H9 (cell line): ENCODE results near the gene POU2AF1. TPM values are rescaled to one million over a fixed set of nuclear protein-coding genes. Genes with fewer than 3 reads are reported as not detected.

Experiments
- DNase-seq: peaks from one replicate; pipeline ENCODE4 v3.0.0-alpha.2; 2017
- H2AFZ ChIP-seq: one replicate; pipeline ENCODE4 v1.6.1; 2013; ENCODE audit warnings: mild to moderate bottlenecking, low read length, control low read depth, moderate library complexity
- H2AK5ac ChIP-seq: 2 replicates; pipeline ENCODE4 v1.6.1; 2013; ENCODE audit warnings: low read length, control low read depth, mixed read lengths; ENCODE audit not compliant: insufficient read length
- H2BK120ac ChIP-seq: one replicate; pipeline ENCODE4 v1.6.1; 2013; ENCODE audit warnings: low read depth, mild to moderate bottlenecking, low read length, control low read depth, inconsistent platforms; ENCODE audit not compliant: poor library complexity, severe bottlenecking
- H2BK12ac ChIP-seq: 2 replicates; pipeline ENCODE4 v1.6.1; 2013; ENCODE audit warnings: low read length, control low read depth, mixed read lengths, low read depth; ENCODE audit not compliant: insufficient read length
- H2BK15ac ChIP-seq: 2 replicates; pipeline ENCODE4 v1.6.1; 2013; ENCODE audit warnings: low read depth, low read length, control low read depth
- H2BK20ac ChIP-seq: one replicate; pipeline ENCODE4 v1.6.1; 2013; ENCODE audit warnings: low read depth, mild to moderate bottlenecking, low read length, control low read depth, inconsistent platforms; ENCODE audit not compliant: poor library complexity, severe bottlenecking
- H2BK5ac ChIP-seq: 2 replicates; pipeline ENCODE4 v1.6.1; 2013; ENCODE audit warnings: low read length, control low read depth, mixed read lengths; ENCODE audit not compliant: insufficient read length
- H3K14ac ChIP-seq: 2 replicates; pipeline ENCODE4 v1.6.1; 2013; ENCODE audit warnings: low read length, control low read depth; ENCODE audit not compliant: insufficient read depth
- H3K18ac ChIP-seq: 2 replicates; pipeline ENCODE4 v1.6.1; 2013; ENCODE audit warnings: low read depth, mild to moderate bottlenecking, mixed read lengths, low read length, control low read depth; ENCODE audit not compliant: insufficient read length
- H3K23ac ChIP-seq: 2 replicates; pipeline ENCODE4 v1.6.1; 2013; ENCODE audit warnings: low read length, control low read depth, mixed read lengths, low read depth; ENCODE audit not compliant: insufficient read length
- H3K23me2 ChIP-seq: 2 replicates; pipeline ENCODE4 v1.6.1; 2013; ENCODE audit warnings: low read depth, mild to moderate bottlenecking, mixed read lengths, low read length, control low read depth; ENCODE audit not compliant: insufficient read length, poor library complexity, severe bottlenecking
- H3K27ac ChIP-seq: 2 replicates; pipeline ENCODE4 v1.5.1; 2013; ENCODE audit warnings: low read length, control low read depth, mixed read lengths, low read depth; ENCODE audit not compliant: insufficient read length
- H3K27me3 ChIP-seq: 2 replicates; pipeline ENCODE4 v1.6.1; 2013; ENCODE audit warnings: low read length, control low read depth, inconsistent platforms; ENCODE audit not compliant: insufficient read depth
- H3K4ac ChIP-seq: 2 replicates; pipeline ENCODE4 v1.6.1; 2013; ENCODE audit warnings: low read depth, mild to moderate bottlenecking, control low read depth, inconsistent platforms, low read length, moderate library complexity
- H3K4me1 ChIP-seq: 2 replicates; pipeline ENCODE4 v1.6.1; 2013; ENCODE audit warnings: low read length, control low read depth, inconsistent platforms; ENCODE audit not compliant: insufficient read depth
- H3K4me2 ChIP-seq: 2 replicates; pipeline ENCODE4 v1.6.1; 2013; ENCODE audit warnings: low read length, control low read depth, mixed read lengths; ENCODE audit not compliant: insufficient read length, insufficient read depth
- H3K56ac ChIP-seq: 2 replicates; pipeline ENCODE4 v1.6.1; 2013; ENCODE audit warnings: low read depth, mild to moderate bottlenecking, mixed read lengths, low read length, control low read depth; ENCODE audit not compliant: insufficient read length
- H3K79me1 ChIP-seq: 2 replicates; pipeline ENCODE4 v1.6.1; 2013; ENCODE audit warnings: low read depth, mild to moderate bottlenecking, moderate library complexity, low read length, control low read depth, inconsistent platforms; ENCODE audit not compliant: insufficient read depth, poor library complexity, severe bottlenecking
- H3K79me2 ChIP-seq: 2 replicates; pipeline ENCODE4 v1.6.1; 2013; ENCODE audit warnings: low read length, control low read depth, inconsistent platforms; ENCODE audit not compliant: insufficient read depth
- H3K9ac ChIP-seq: 2 replicates; pipeline ENCODE4 v1.6.1; 2013; ENCODE audit warnings: low read length, control low read depth, mixed read lengths; ENCODE audit not compliant: insufficient read length; ENCODE audit errors: extremely low read depth
- H3K9me3 ChIP-seq: one replicate; pipeline ENCODE4 v1.6.1; 2013; ENCODE audit warnings: low read depth, low read length, inconsistent platforms; ENCODE audit not compliant: control insufficient read depth
- H3T11ph ChIP-seq: one replicate; pipeline ENCODE4 v1.6.1; 2013; ENCODE audit warnings: mild to moderate bottlenecking, low read length, control low read depth, inconsistent platforms
- H4K20me1 ChIP-seq: one replicate; pipeline ENCODE4 v1.6.1; 2013; ENCODE audit not compliant: control insufficient read depth, insufficient read length, insufficient read depth
- H4K5ac ChIP-seq: 2 replicates; pipeline ENCODE4 v1.6.1; 2013; ENCODE audit warnings: low read depth, mild to moderate bottlenecking, mixed read lengths, low read length, control low read depth; ENCODE audit not compliant: insufficient read length
- H4K8ac ChIP-seq: replicated peaks from 2 replicates; pipeline ENCODE4 v1.6.1; 2013; ENCODE audit warnings: low read length, control low read depth, mixed read lengths, low read depth; ENCODE audit not compliant: insufficient read length
- H4K91ac ChIP-seq: 2 replicates; pipeline ENCODE4 v1.6.1; 2013; ENCODE audit warnings: low read depth, mild to moderate bottlenecking, moderate library complexity, mixed read lengths, low read length, control low read depth; ENCODE audit not compliant: insufficient read length
- H3K27ac Mint-ChIP-seq, 3 experiments: 2 replicates in 2 of 3; 3 replicates in 1 of 3; pipeline ENCODE4 v1.8.0; 2020 to 2021; ENCODE audit warnings: mixed read lengths in 3 of 3, mild to moderate bottlenecking in 1 of 3, moderate library complexity in 1 of 3
- H3K27me3 Mint-ChIP-seq: 2 replicates; pipeline ENCODE4 v1.8.0; 2021; ENCODE audit warnings: low read depth, mild to moderate bottlenecking, moderate library complexity, mixed read lengths
- H3K36me3 Mint-ChIP-seq, 3 experiments: 2 replicates in 2 of 3; 3 replicates in 1 of 3; pipeline ENCODE4 v1.8.0; 2020 to 2021; ENCODE audit warnings: low read depth in 3 of 3, mixed read lengths in 3 of 3; ENCODE audit not compliant: insufficient read depth in 1 of 3
- H3K4me1 Mint-ChIP-seq, 2 experiments: 2 replicates each; pipeline ENCODE4 v1.8.0; 2020; ENCODE audit warnings: mixed read lengths in 2 of 2
- H3K4me3 Mint-ChIP-seq, 2 experiments: 2 replicates in 1 of 2; 3 replicates in 1 of 2; pipeline ENCODE4 v1.8.0; 2020 to 2021; ENCODE audit warnings: mild to moderate bottlenecking in 2 of 2, mixed read lengths in 2 of 2, moderate library complexity in 1 of 2
- H3K9me3 Mint-ChIP-seq, 2 experiments: 2 replicates in 1 of 2; 3 replicates in 1 of 2; pipeline ENCODE4 v1.8.0; 2020; ENCODE audit warnings: mild to moderate bottlenecking in 2 of 2, mixed read lengths in 2 of 2, moderate library complexity in 1 of 2
- WGBS: extraction: QIAGEN DNeasy Blood & Tissue Kit; methylation state at CpG from one replicate; pipeline ENCODE4 v1.1.7; 2013; ENCODE audit warnings: missing lambda C conversion rate, low lambda C conversion rate, mixed read lengths; ENCODE audit not compliant: insufficient read length; ENCODE audit errors: extremely low coverage; 5-methylcytosine and 5-hydroxymethylcytosine counted together
- total RNA-seq: library from RNA; stranded (reverse); gene quantifications from 2 replicates; pipeline ENCODE4 v1.2.1, GENCODE V29; 2021
- TF ChIP-seq, protein P1 (sequence below): fragments of 200-600 bp; sonication (generic); conservative IDR thresholded peaks from 3 replicates; pipeline ENCODE4 v1.8.0; 2021; ENCODE audit warnings: antibody characterized with exemption, mild to moderate bottlenecking

Gene POU2AF1
- total RNA-seq, 1 experiment from 2014 or later, result not detected

DNA sequence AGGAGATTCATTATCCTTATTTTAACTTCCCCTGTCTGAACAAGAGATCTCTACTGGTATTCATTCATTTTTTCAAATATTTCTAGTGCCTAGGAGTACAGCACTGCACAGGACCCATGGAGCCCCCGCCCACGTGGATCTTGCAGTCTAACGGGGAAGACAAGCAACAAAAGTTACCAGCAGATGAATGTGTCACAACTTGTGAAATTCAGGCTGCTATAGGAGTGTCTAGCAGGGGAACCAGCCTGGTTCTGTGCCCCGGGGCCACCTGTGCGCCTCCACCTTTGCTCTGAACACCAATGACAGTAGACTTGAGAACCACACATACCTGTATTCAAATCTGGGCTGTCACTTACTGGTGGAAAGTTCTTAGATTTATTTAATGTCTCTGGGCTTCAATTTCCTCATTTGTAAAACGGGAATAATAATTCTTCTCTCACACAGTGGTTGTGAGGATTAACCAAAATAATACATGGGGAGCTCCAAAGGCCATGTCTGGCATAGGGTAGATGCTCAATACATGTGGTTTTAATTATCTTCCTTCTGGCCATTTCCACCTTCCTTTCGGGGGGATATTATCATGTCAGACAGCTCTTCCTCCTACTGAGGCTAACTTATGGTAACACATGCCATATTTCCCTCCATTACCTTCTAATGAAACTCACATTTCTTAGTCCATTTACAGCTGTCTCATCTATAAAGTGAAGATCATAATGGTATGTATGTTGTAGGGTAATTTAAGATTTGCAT, 17.8 kb downstream of the POU2AF1 start:
- no CpG with 5 or more reads among the region's 7 CpGs for WGBS
- no peaks in the 10 kb centered on the region for H3K4me1 Mint-ChIP-seq
- no peaks in the 10 kb centered on the region for H3K27me3 Mint-ChIP-seq
- no peak overlapping the region for H4K91ac ChIP-seq
- no peak overlapping the region for H2BK12ac ChIP-seq
- H3K23me2 ChIP-seq, result no peaks in the 10 kb centered on the region
- no peak overlapping the region for H3K4me2 ChIP-seq
- no peak overlapping the region for H3K23ac ChIP-seq
- H3K4me1 ChIP-seq, result no peaks in the 10 kb centered on the region
- H2AFZ ChIP-seq, result no peak overlapping the region
- no peak overlapping the region for H2BK5ac ChIP-seq
- H3K4me3 Mint-ChIP-seq, result no peak overlapping the region
- H3K56ac ChIP-seq, result no peak overlapping the region
- no peaks in the 10 kb centered on the region for H4K20me1 ChIP-seq
- no peak overlapping the region for H3K18ac ChIP-seq
- no peak overlapping the region for H3K4ac ChIP-seq
- H3K14ac ChIP-seq, result no peak overlapping the region
- no peaks in the 10 kb centered on the region for H3K36me3 Mint-ChIP-seq
- no peak overlapping the region for H4K5ac ChIP-seq
- H2BK15ac ChIP-seq, result no peak overlapping the region
- no peak overlapping the region for H4K8ac ChIP-seq
- H3K27ac Mint-ChIP-seq, result no peak overlapping the region
- no peak overlapping the region for H3K9ac ChIP-seq
- no peaks in the 10 kb centered on the region for H3K79me1 ChIP-seq
- DNase-seq, result no peak
- H3T11ph ChIP-seq, result no peak overlapping the region
- no peak overlapping the region for H2BK120ac ChIP-seq
- H3K27ac ChIP-seq, result no peak overlapping the region
- no peaks in the 10 kb centered on the region for H3K9me3 ChIP-seq
- no peaks in the 10 kb centered on the region for H3K27me3 ChIP-seq
- TF ChIP-seq, protein P1, sequence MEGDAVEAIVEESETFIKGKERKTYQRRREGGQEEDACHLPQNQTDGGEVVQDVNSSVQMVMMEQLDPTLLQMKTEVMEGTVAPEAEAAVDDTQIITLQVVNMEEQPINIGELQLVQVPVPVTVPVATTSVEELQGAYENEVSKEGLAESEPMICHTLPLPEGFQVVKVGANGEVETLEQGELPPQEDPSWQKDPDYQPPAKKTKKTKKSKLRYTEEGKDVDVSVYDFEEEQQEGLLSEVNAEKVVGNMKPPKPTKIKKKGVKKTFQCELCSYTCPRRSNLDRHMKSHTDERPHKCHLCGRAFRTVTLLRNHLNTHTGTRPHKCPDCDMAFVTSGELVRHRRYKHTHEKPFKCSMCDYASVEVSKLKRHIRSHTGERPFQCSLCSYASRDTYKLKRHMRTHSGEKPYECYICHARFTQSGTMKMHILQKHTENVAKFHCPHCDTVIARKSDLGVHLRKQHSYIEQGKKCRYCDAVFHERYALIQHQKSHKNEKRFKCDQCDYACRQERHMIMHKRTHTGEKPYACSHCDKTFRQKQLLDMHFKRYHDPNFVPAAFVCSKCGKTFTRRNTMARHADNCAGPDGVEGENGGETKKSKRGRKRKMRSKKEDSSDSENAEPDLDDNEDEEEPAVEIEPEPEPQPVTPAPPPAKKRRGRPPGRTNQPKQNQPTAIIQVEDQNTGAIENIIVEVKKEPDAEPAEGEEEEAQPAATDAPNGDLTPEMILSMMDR, result no peak
- no peak overlapping the region for H2BK20ac ChIP-seq
- no peaks in the 10 kb centered on the region for H3K9me3 Mint-ChIP-seq
- no peak overlapping the region for H2AK5ac ChIP-seq
- no peaks in the 10 kb centered on the region for H3K79me2 ChIP-seq
